Medulla oblongata (tissue), 1 donor: ENCODE measurements around the gene MSMP.

Source experiments
- DNase-seq: peaks from one replicate; pipeline ENCODE4 v3.0.0-alpha.2; 2015; ENCODE audit errors: extremely low spot score

Gene MSMP

DNA sequence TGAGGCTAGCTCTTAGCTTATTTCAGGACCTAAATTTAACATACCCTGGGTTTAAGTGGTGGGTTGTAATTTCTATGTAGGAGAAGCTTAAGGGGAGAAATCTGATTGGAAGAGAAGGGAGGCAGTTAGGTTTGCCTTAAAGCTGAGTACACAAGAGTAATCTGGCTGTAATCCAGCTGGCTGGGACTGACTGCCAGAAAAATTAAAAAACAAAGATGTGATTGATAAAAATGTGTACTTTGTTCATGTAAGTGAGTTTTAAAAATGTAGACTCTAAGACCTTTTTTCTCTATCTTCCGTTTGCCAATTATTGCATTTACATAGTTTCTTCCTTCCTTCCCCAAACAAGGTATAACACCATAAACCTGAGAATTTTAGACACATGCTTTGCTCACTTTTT is 17.5 kb upstream of the MSMP start:
- DNase-seq: no peak

GRCh38 chr9:35771075-35771433 is 17.0 kb upstream of the MSMP start:
- DNase-seq: no peak

GRCh38 chr9:35769763-35770162 is 15.7 kb upstream of the MSMP start:
- no peak for DNase-seq

GRCh38 chr9:35767458-35767857 is 13.4 kb upstream of the MSMP start:
- DNase-seq: no peak

DNA sequence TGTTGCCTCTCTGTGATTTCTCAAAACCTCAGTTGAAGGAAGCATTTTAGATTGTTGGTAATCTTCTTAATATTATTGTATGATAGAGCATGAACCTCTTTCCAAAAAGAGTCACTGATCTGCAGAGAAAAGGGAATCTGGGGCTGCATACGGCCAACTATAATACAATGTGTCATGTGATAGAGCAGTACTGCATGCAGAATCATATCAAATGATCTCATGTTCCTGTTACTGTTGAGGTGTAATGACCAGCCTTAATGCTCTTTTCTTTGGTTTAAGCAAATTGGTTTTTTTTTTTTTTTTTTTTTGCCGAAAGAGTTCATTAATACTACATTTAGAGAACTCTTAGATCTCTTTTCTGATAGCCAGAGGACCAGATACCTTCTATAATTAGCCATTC is 12.9 kb upstream of the MSMP start:
- DNase-seq: no peak

GRCh38 chr9:35763803-35764202 is 9.7 kb upstream of the MSMP start:
- DNase-seq: no peak

DNA sequence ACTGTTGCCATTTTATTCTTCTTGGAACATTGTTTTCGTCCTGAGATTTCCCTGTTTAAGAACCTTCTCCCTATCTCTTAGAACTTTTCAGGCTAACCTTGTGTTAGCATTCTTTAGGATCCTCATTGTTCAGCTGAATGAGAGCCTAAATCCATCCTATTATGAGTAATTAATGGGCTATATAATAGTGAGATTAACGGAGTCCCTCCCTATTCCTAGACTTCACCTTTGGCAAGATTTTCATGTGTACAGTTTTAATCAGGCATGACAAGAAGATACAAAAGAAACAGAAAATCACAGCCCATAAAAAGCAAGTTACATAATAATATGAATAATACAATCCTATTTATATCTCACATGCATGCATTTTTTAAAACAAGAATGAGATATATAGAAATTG is 9.1 kb upstream of the MSMP start:
- no peak for DNase-seq

DNA sequence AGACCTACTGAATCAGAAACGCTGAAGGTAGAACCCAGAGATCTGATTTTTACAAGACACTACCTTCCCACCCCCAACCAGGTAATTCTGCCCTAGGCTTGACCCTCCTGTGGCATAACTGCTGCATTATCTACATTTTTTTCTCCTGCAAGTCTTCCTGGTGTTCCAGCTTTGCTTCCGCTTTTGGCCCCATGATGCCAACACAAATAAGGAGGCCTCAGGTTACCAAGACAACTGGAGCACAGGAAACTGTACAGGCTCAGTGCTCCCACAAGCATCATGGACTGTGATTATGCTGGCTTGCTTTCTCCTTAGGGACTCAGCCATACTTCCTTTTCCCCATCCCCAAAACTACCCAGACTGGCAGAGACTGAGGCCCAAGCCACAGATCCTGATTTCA is 6.6 kb upstream of the MSMP start:
- no peak for DNase-seq

- no peak for DNase-seq
These were observed 5.7 kb upstream of the MSMP start for GRCh38 chr9:35759795-35760194.

DNA sequence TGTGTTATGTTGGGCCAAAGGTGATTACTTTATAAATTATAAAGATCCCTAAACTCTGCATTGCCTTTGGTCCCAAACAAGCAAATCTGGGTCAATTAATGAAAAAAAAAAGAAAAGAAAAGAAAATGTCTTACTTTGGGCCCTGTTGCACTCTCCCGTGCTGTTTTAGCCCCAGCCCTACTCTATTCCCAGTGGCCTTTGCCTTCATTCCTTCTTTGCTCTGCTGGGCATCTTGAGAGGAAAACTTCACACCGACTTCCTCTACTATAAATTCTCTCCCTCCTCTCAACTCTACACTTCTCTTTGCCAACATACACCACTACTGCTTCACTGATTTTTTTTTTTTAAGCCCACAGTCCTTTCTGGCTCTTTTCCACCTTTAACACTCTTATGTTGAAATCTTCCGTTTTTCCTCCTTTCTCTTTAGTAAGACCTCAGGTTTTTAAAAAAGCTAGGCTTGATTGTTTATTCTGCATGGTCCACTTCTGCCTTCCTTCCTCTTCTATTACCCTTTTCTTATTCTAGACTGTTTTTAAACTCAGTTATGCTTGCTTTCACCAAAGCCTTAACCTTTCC is 4.5 kb upstream of the MSMP start:
- DNase-seq: no peak

DNA sequence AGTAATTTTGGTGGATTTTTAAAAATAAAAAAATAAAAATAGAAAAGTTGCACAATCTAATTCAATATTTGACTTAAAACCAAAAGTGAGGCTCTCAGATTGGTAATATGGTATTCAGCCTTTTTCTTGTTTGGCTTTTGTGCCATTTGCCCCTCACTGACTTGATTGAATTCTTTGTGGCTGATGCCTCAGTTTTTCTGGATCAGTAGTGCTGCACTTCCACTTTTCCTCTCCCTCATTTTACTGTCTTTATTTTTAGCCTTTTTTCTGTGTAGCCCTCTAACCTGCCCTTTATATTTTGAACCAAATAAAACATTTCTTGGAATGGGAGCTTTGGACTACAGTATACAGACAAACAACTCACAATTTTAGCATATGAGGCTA is 3.8 kb upstream of the MSMP start:
- no peak for DNase-seq

GRCh38 chr9:35757226-35757891 is 3.3 kb upstream of the MSMP start:
- DNase-seq: peak; percentile 43

DNA sequence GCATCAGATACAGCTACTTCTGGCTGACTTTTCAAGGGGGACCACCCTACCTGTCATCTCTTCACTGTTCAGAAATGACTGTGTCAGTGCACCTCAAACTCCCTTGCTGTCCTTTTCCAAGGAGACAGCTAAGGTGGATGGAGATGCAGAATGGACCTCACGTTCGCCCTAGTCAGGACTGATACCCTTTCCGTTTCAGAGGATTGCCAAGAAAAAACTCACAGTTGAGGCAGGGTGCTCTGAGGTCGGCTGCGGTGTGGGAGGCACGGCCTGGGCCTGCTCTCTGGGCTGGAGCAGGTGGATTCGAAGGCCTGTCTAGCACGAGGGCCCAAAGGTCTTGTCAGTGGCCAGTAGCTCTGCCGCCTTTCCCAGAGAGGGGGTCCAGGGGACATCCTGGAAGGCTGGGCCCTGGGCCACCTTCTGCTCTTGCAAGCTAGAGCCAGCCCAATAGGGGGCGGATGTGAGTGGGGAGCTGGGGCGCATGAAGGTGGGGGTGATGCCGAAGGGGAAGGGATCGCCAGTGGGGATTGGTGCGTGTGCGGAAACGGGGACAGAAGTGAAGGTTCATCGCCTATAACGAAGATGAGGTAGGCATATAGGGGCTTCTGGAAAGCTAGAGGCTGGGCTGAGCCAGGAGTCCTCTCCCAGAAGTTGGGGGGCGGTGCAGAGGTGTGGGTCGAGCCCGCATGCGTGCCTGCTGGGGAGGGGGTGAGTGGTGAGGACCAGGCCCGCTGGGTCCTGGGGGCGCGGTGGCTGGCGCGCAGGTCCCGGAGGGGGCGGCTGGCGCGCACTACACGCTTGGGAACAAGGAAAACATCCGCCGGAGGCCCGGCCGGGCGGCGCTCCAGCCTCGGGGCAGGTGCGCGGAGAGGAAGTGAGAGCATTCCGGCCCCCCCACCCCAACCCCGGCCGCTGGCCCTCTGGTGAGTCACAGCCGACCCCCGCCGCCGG is 2.5 kb upstream of the MSMP start:
- DNase-seq: peak; percentile 68

DNA sequence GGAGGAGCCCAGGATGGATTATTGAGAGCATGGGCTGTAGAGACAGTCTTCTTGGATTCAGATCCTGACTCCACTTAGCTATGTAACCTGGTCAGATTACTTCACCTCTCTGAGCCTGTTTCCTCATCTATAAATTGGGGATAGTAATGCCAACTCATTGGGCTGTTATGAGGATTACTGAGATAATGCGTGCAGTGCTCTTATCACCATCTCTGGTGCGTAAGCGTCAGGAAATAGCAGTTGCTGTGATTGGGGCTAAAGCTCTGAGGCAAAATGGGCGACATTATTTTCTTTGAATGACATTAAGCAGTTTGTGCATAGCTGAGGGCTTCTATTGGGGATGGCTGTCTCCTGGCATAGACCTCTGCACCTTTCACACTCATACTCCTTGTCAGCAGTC is 995 bp upstream of the MSMP start:
- no peak for DNase-seq

DNA sequence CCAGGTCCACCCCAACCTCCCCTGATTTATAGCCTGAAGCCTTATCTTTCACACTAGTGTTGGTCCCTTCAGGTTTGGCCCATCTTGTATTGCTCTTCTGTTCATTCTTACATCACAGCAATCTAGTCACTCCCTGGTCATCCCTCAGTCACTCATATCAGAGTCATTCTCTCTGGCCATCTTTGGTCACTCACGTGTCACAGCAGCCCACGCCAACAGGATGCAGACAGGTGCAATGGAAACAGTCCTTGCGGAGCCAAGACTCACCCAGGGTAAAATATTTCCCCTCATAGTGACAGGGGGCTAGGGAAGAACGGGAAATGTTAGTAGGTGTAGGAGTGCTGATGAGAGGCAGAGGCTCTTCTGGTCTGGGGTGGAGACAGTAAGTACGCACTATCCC is 610 bp downstream of the MSMP start:
- no peak for DNase-seq

GRCh38 chr9:35750256-35750531 is 3.9 kb downstream of the MSMP start:
- DNase-seq: no peak

- no peak for DNase-seq
These were observed 4.4 kb downstream of the MSMP start for GRCh38 chr9:35749515-35750255.

GRCh38 chr9:35748858-35749514 is 5.1 kb downstream of the MSMP start, which contains the start of the genes GBA2 and RGP1:
GBA2 (minus strand) TSS chr9:35749228; CDS start chr9:35748704, 524 bp downstream.
RGP1 (plus strand) TSS chr9:35749287; CDS start chr9:35749756, 469 bp downstream.
- peak; percentile 84 for DNase-seq

DNA sequence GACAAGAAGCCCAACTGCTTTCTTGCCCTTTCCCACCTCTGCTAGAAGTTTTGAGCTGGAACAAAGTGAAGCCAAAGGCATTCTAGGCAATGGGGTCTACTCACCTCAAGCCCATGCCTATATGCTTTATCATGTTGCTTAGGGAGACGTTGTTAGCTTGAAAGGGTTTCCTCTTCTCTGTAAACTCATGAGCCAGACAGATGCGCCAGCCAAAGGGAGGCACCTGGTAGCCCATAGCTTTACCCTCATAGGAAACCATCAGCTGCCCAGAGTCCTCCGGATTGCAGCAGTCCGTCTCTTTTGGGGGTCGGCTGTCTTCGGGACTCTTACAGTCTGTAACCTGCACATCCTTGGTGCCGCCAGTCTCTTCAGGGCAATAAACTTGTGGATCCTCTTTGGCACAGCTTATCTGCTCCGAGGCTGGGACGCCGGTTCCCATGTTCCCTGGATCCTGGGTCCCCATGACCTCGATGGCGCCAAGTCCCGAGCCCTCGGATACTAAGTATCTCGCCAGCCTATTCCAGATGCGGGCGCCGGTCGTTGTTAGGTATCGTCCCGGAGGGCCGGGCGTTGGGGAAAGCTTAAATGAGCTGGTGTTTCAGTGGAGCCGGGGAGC is 5.7 kb downstream of the MSMP start:
- no peak for DNase-seq

GRCh38 chr9:35746583-35746982 is 7.5 kb downstream of the MSMP start:
- no peak for DNase-seq

- no peak for DNase-seq
These were observed 8.5 kb downstream of the MSMP start for GRCh38 chr9:35745569-35745968.
